CD4-positive, alpha-beta T cell treated with Interferon gamma for 1 hour (primary cell): Measurements from ENCODE around the gene HM13.
"Not testable (repeated sequence)": the region's sequence is repeated elsewhere in the genome, so short reads cannot be mapped to it uniquely, and the experiment has no call there.

ENCODE experiments used
- DNase-seq: peaks from one replicate; pipeline ENCODE4 v3.0.0-alpha.2; 2020

Gene HM13, protein sequence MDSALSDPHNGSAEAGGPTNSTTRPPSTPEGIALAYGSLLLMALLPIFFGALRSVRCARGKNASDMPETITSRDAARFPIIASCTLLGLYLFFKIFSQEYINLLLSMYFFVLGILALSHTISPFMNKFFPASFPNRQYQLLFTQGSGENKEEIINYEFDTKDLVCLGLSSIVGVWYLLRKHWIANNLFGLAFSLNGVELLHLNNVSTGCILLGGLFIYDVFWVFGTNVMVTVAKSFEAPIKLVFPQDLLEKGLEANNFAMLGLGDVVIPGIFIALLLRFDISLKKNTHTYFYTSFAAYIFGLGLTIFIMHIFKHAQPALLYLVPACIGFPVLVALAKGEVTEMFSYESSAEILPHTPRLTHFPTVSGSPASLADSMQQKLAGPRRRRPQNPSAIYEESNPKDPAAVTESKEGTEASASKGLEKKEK

DNA sequence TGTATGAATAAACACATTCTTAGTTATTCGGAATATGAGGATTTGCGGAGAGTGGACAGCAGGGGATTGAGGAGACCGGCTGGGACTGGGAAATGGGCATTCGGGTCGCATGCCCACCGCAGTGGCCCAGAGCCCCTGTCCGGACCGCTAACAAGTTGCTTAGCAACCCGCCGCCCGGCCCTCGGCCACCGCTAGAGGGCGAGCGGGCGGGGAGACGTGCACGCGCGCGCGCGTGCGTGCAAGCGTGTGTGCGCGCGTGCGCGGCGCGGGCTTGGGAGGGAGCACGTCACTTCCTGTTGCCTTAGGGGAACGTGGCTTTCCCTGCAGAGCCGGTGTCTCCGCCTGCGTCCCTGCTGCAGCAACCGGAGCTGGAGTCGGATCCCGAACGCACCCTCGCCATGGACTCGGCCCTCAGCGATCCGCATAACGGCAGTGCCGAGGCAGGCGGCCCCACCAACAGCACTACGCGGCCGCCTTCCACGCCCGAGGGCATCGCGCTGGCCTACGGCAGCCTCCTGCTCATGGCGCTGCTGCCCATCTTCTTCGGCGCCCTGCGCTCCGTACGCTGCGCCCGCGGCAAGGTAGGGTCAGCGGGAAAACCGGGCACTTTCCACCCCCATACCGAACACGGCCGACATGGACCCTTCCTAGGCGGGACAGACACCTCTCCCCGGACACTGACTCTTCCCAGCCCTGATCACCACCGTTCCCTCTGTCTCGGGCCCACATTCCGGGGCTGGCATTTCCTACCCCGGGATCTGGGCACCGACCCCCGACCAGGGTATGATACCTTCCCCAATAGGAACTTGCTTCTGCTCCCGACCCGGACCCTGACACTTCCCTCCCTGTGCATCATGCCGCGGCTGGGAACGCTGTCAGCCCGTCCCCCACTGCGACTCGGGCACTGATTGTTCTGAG lies at the start of gene HM13:
HM13 (plus strand) TSS at position 289 of the 918 bp plus-strand sequence; CDS start at position 399, 110 bp downstream.
- DNase-seq: peak; percentile 87

DNA sequence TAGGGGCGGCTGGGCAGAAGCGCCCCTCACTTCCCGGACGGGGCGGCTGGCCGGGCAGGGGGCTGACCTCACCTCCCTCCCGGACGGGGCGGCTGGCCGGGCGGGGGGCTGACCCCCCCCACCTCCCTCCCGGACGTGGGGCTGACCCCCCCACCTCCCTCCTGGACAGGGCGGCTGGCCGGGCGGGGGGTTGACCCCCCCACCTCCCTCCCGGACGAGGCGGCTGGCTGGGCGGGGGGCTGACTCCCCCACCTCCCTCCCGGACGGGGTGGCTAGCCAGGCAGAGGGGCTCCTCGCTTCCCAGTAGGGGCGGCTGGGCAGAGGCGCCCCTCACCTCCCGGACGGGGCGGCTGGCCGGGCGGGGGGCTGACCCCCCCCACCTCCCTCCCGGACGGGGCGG lies 43.3 kb upstream of the HM13 start:
- DNase-seq: not testable (repeated sequence)

DNA sequence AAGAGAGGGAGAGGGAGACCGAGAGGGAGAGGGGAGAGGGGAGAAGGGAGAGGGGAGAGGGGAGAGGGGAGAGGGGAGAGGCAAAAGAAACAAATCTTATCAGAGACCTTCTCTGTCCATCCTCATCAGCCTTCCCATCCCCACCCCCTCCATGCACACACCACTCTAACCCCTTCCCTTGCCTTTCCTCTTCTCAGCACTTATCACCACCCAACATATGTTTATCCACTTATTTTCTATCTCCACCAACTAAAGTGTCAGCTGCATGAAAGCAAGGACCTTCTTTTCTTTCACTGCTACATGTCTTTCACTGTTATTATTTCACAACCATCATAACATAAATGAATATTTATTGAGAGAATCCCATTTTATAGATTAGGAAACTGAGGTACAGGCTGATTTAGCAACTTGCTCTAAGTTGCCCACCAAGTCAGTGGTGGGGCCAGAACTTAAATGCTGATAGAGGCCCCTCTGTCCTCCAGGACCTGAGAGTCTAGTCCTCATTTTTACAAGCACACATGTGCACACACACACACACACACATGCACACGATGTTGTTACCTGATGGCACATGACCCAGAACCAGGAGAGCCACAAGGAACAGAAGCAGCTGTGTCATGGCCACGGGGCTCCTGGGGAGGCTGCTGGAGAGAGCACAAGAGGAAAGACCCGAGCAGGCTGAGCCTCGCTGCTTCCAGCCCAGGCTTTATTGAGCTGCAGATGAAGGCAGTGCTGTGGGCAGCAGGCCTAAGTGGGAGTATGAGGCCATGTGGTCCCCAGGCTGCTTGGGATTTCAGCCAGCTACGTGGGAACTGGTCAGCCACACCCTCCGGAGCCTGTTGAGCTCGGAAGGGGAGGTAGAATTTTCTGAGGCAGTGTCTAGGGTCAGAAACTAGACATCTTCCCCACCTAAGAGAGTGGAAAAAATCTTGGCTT lies 41.6 kb upstream of the HM13 start:
- no peak for DNase-seq

DNA sequence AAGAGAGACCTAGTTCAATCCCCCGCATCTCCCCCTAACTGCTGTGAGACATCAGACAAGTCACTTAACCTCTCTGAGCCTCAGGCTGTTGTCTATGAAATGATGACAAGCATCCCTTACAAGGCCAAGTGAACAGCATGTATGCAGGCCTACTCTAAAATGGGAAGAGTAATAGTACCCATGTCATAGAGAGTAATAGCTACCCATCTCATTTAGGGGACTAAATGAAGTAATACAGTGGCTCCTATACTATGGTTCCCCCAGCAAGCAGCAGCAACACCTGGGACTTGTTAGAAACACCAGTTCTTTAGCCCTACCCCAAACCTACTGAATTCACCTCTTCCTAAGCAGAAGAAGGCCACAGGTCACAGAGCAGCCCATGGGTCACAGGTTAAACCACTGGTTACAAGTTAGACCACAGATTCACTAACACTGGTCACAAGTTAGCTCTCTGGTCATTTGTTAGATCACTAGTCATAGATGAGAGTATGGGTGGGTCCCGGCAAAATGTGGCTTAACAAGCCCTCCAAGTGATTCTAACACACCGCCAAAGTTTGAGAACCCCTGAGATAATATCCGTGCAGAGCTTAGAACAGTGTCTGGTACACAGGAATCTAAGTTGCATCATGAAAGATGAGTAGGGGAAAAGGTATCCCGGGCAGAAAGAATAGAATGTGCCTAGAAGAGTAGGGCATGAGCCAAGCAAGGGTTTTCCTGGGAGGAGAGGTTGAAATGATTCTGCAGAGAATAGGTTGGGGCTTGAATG lies 40.7 kb upstream of the HM13 start:
- DNase-seq: no peak

DNA sequence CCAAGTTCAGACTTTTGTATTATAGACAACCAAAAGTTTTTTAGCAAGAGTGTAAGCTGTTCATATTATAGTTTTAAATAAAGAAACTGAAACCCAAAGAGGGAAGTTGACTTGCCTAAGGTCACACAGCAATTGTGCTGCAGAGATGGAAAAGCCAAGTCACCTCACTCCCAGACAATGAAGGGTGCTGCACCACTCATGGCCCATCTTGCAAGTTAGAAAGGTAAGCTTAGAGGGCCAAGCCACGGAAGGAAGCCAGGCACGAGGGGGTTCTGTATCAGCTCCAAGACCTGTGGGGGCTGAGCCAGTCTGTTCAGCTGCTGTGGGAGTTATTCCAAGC lies 40.2 kb upstream of the HM13 start:
- no peak for DNase-seq

DNA sequence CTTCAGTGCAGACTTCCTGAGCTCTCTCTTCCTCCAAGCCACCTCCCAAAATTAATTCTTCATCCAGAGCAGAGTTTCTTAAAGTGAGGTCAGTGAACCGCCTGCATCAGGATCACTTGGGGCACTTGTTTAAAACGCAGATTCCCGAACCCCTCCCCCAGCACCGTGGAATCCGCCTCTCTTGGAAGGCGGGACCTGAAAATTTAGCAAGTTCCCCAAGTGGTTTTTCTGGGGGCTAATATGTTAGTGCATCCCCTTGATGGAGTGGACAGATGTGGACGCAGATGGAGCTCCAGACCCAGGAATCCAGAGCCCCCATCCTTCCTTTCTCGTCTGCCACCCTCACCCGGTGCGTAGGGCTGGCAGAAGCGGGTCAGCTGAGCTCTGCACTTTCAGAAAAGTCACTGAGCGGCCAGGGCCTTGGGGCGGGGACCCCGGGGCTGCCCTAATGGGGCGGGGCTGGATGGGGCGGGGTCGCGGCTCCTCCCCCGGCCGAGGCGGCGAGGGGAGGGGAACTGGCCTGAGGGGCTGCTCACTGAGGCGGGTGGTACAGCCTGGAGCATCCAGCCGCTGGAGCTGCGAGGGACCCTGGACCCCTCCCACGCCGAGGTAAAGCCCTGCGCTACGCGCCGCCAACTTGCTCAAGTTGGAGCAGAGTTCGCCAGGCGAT lies 39.3 kb upstream of the HM13 start, which contains the start of the genes DEFB124 and REM1:
DEFB124 (minus strand) TSS at position 370 of the 670 bp plus-strand sequence. CDS start 2,114 bp downstream, outside the sequence.
REM1 (plus strand) TSS at position 531 of the 670 bp plus-strand sequence. CDS start 1,158 bp downstream, outside the sequence.
- DNase-seq: no peak

DNA sequence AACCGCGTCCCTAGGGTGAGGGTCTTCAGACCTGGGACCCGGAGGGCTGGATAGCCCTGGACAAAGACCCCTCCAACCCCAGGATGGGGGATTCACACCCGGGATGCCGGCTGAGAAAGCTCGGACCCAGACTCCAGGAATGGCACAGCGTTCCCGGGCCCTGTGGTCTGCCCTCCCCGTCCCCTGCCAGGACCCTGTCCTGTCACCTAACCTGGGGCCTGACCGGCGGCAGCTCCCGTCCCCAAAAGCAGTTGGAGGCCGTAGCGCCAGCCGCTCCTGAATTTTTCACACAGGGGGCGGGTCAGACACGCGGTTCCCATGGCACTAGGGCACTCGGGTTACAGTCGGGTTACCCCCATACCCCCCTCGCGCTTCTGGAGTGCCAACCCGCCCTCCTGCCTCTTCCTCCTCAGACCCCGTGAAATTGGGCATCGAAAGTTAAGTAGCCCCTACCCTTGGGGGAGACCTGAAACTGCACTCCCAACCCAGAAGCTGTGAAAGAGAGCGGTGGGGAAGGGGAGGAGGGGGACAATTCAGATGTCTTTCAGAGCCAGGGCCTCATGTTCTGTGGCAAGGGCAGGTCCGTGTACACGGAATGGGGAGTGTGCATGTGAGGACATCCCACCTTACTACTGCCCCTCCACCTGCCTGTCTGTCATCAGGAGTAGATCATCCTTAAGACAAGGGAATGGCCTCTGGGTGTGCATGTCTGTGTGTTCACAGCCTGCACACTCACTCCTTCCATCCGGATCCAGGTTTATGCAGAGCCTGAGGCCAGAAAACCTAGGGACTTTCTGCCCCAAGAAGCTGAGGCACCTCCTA lies 38.6 kb upstream of the HM13 start:
- no peak for DNase-seq

DNA sequence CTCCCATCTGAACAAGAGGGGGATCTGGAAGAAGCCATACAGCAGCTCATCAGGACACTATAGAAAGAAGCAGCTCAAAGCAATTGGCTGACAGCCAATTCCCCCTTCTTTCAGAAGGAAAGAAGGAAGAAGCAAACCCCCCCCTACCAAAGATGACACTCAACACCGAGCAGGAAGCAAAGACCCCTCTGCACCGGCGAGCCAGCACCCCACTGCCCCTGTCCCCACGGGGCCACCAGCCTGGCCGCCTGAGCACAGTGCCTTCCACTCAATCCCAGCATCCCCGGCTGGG lies 38.0 kb upstream of the HM13 start:
- no peak for DNase-seq

DNA sequence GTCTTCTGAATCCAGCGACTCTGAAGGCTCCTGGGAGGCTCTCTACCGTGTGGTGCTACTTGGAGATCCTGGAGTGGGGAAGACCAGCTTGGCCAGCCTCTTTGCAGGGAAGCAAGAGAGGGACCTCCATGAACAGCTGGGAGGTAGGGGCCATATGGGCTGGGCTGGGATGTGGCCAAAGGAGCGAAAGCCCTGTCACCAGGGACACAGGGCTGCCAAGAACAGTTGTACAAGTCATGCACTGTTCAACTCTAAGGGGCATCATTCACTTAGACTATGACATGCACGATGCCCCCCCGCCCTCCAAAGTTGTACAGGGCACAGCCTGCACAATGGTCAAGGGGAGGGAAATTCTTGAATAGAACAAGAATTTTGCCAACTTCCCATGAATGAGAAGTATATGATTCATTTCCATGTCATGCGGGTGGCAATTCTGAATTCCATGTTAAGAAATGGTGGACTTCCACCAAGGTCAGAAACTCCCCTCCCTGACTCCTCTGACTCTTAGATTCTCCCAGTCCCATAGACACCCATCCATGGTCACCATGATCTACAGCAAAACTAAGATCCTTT lies 37.5 kb upstream of the HM13 start:
- no peak for DNase-seq

DNA sequence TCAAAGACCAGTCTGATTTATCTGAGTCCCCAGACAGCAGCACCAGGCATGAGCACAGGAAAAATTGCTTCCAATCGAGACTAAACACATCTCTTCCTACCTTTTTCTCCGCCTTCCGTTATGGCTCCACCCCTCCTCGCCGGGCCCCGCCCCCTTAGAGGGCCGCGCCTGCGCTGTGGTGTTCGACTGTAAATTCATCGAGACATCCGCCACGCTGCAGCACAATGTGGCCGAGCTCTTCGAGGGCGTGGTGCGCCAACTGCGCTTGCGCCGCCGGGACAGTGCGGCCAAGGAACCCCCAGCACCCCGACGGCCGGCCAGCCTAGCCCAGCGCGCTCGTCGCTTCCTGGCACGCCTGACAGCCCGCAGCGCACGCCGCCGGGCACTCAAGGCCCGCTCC lies 30.2 kb upstream of the HM13 start:
- DNase-seq: peak; percentile 12

DNA sequence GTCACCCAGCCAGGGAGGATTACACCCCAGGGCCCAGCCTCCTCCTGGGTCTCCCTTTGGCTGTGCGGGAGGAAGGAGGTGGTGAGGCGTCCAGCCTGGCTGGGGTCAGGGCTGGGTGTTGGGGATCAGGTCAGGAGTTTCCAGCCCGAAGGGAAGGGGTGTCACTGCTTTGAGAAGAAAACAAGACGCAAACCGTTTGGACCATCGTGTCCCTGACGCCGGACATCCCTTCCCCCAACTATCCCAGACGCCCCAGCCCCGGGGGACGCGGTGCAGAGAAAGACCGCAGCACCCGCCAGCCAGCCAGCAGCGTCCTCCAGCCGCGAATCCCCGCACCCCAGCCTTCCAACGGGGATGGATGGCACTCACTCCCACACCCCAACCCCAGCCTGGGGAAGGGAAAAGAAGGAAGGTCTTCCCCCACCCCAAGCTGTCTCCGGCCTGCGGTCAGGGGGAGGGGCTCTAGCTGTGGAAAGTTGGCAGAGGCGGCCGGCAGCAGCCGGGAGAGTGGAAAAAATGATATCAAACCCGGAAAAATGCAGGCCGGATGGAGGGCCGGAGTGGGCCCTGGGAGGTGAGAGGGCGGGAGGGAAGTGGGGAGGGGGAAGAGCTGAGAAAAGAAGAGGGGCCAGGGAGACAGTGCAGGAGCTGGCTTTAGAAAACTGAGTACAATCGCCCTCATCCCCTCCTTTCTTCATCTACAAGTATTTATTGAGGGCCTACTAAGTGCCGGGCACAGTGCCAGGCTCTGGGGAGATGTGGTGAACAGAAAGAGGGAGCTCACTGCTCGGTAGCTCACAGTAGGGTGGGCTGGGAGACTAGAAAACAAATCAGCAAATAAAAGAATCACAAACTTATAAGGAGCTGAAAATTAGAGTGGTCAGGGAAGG lies 28.5 kb upstream of the HM13 start:
- DNase-seq: no peak

DNA sequence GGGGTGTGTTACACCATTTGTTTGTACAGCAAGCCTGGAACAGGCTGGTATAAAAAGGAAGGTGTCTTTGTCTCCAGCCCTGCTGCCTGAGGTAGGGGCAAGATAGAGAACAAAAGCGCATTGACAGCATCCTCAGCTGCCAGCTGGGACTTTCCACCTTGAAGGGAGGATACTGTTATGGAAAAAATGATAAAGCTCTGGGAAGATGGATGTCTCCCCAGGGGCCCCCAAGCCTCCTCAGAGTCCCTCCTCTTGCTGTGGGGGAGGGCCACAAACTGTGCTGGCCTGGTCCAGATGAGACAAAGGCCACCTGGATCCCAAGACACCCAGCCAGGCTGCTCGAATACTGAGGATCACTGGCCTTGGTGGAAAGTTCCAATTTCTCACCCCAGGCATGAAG lies 26.1 kb upstream of the HM13 start:
- no peak for DNase-seq

DNA sequence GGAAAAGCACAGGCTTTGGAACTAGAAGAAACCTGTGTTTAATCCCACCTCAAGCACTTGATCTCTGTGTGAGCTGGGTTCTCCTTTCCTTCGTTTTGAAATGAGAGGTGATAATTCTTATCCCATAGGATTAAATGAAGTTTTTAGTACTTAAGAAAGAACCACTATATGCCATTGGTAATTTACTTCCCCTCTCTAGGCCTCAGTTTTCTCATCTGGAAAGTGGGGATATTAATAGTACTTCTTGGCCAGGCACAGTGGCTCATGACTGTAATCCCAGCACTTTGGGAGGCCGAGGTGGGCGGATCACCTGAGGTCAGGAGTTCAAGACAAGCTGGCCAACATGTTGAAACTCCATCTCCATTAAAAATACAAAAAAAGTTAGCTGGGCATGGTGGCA lies 25.1 kb upstream of the HM13 start:
- no peak for DNase-seq

DNA sequence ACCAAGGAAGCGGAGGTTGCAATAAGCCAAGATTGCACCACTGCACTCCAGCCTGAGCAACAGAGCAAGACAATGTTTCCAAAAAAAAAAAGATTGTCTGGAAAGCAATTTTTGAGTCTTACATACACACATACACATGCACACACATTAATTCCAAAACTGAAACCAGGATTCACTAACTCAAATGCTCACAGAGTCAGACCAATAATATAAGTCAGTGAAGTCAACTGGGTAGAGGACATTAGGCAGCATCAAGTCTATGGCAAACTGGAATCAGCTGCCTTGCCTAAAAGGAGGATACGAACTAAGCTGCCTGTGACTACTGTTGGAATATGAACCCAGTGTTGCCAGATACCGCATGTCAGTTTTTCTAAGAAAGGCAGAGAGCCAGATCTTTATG lies 23.5 kb upstream of the HM13 start:
- DNase-seq: no peak

DNA sequence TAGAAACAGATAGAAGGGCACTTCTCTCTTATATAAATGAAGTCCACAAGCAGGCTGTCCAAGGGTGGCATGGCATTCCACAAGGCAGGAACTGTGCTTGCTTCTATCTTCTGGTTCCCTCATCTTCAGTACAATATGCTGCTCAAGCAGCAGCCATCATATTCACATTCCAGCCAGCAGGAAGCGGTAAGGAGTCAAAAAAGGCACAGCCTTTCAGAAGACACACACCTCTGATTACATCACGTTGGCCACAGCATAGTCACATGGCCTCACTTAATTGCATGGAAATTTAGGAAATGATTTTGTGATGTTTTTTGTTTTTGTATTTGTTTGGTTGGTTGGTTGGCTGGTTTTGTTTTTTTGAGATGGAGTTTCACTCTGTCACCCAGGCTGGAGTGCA lies 20.1 kb upstream of the HM13 start:
- DNase-seq: no peak

DNA sequence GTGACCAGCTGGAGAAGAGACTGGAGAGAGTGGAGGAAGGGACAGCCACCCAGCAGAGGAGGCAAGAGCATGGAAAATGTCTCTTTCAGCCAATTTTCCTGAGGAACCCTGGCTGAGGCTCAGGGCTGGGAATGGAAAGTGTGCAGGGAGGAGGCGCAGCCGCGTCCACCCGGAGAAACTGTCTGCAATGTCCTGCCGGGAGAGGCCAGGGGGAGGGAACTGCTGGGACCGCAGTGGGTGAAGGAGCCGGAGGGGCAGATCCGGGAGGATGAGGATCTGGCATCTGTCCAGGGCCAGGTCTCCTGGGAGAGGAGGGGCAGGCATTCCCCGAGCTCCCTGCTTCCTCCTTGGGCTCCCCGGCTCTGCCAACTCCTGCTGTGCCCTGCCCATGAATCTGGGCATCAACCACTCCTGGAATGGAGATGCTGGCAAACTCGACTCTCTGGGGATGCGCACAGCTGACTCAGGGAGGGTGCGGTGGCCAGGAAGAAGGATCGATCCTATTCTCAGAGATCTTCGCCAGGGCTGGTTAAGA lies 17.4 kb upstream of the HM13 start:
- no peak for DNase-seq

DNA sequence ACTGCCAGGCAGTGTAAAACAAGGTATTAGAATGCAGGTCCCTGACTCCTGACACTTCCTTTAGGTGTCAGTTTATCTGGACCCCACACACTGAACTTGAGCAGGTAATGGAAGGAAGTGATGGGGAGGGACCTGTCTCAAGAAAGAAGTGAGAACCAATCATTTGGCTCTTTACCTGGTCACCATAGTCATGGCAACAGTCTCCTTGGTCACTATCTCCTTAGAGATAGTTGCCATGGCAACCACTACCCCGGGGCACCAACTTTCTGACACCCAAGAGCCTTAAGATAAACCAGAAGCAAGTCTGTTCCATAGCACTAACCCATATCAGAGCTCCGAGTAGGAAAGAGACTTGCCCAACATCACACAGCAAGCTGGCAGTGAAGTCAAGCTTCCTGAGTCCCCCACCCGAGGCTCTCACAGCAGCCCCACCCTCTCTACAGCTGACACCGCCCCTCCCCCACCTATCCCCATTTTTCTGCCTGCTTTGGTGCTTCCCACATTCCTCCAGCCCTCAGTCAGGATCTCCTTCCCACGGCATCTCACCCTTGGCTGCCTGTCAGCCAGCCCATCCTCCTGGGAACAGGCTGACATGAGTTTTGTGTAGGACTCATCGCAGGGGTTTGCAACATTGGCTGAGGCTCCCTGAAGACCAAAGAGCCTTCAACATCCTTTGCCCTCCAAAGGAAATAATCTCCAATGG lies 16.3 kb upstream of the HM13 start:
- DNase-seq: no peak

DNA sequence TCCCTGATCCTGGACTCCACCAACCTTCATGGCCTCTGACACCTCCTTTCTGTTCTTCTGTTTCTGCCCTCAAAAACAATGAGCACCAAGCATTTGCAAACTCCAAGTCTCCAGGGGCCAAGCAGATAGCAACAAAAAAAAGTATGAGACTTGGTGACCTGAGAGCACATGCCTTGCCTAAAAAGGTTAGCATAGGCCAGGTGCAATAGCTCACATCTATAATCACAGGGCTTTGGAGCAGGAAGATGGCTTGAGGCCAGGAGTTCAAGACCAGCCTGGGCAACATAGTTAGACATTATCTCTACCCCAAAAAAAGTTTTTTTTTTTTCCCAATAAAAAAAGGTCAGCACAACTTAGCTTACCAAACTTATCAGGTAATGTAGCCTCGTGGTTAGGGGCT lies 13.7 kb upstream of the HM13 start:
- no peak for DNase-seq
